Stimulated activated CD4-positive, alpha-beta T cell treated with anti-CD3 and anti-CD28 coated beads, Interleukin-15, amount 100 ng/mL, for 1 hour (primary cell): ENCODE data around the gene ULK2.

Experiments
- DNase-seq, 2 donors: peaks; one replicate each; pipeline ENCODE4 v3.0.0-alpha.2; 2020; ENCODE audit warnings: low read depth in 1 of 2, low spot score in 1 of 2

Gene ULK2

GRCh38 chr17:19747829-19748806 lies 119.6 kb downstream of the ULK2 start, which contains the start of gene ALDH3A1:
Gene ALDH3A1, minus strand, starts transcription at chr17:19748298. Its CDS starts 3,169 bp downstream, at chr17:19745129.
- DNase-seq: no peak

- no peak for DNase-seq
Measured at GRCh38 chr17:19747159-19747719, 120.5 kb downstream of the ULK2 start.

GRCh38 chr17:19746517-19746916 lies 121.2 kb downstream of the ULK2 start:
- DNase-seq: no peak

GRCh38 chr17:19744922-19745757 lies 122.6 kb downstream of the ULK2 start:
- DNase-seq: peak; percentile 68 to 83

DNA sequence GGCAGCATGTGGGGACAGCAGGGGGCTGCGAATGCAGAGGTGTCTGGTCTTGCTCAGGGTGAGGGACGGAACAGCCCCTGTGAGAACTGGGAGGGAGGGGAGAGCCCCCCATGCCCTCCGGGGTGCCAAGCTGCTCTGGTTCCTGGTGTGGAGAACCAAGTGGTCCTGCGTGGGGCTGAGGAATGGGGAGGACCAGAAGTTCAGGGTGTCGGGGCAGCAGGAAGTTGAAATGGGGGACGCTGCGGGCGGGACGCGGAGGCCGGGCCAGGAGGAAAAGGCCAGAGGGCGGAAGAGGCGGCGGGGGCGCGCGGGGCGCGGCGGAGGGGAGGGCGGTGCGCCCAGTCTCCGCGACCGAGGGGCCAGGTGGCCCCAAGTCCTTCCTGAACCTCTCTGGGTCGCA lies 123.2 kb downstream of the ULK2 start:
- no peak for DNase-seq

GRCh38 chr17:19743101-19744100 lies 124.3 kb downstream of the ULK2 start:
- no peak for DNase-seq

DNA sequence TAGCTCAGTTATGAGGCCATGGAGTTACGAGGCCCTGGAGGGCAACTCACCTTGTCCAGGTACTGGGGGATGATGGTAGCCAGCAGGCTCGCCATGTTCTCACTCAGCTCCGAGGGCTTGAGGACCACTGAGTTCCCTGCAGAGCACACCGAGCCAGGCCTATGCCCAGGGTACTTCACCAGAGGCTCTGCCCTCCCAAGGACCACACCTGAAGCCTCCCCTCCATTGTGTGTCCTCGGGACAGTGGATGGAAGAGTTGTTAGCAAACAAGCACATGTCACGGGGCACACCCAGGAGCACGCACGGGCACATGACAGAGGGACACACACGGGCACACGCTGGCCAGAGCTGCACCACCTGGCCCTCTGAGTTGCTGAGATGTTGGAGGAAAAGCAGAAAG lies 125.2 kb downstream of the ULK2 start:
- no peak for DNase-seq

- no peak for DNase-seq
Measured at GRCh38 chr17:19741832-19742457, 125.8 kb downstream of the ULK2 start.

GRCh38 chr17:19740933-19741332 lies 126.8 kb downstream of the ULK2 start:
- DNase-seq: no peak

GRCh38 chr17:19739241-19740201 lies 128.2 kb downstream of the ULK2 start:
- no peak for DNase-seq

DNA sequence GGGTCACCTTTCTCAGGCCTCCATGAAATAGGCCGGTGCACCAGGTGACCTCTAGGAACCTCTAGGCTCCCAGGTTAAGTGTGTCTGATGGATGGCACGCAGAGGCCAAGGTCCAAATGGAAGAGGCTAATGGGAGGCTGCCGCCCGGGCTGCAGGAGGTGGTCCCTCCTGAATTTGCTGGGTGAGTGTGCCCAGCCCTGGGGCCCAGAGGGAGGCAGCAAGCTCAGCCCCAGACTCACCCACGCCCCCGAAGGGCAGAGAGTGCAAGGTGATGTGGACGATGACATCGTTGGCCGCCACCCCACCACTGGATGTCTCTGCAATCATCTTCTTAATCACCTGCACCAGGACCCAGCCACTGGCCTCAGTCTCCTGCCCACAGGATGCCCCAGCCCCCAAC lies 129.0 kb downstream of the ULK2 start:
- no peak for DNase-seq

DNA sequence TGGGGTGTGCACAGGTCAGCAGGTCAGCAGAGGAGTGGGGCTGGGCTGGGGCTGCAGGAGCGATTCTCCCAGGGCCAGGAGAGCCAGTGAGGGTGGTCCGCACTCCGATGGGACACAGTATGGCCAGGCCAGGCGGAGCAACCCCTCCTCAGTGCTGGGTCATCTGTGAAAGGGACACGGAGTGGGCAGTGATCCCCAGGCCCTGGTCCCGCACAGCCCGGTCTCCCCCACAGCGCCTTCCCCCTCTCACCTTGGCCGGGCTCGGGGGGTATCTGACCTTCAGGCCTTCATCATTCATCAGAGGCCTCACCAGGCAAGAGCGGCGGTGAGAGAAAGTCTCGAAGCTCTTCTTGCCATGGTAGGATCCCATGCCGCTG lies 129.7 kb downstream of the ULK2 start:
- DNase-seq: no peak

GRCh38 chr17:19737305-19738072 lies 130.2 kb downstream of the ULK2 start:
- no peak for DNase-seq

DNA sequence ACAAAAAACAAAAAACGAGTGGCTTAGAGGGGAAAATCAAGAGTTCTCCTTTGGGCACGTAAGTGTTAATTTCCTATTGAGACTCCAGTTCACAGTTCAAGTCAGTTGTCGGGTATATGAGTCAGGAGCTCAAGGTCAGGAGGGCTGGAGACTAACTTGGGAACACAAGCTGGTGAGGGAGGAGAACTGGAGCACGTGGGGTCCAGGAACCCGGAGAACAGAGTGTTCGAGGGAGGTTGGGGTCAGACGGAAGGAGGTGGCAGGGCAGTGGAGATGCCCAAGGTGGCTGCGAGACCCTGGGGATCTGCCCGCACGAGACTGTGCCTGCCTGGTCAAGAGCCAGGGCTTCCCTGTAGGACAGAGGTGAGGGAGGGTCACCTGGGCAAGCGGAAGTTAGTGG lies 131.7 kb downstream of the ULK2 start:
- no peak for DNase-seq

DNA sequence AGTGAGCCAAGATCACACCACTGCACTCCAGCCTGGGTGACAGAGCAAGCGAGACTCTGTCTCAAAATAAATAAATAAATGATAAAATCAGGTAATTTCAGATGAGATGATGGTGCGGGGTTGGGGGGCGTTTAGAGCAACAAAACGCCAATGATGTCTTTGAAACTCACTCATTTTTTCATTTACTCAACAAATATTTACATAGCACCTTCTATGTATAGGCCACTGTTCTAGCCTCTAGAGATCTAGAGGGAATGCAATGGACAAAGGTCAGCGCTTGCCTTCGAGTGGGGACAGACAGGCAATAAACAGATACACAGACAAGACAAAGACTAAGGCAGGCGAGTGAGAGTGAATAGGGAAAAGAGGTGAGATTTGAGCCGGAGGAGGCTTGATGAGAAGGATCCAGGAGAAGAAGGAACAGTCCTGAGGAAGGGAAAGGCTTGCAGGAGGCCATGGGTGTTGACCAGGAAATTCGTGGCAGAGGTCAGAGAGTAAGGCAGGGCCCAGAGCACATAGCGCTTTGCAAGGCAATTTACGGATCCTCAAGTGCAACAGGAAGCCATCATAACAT lies 133.7 kb downstream of the ULK2 start:
- DNase-seq: no peak

GRCh38 chr17:19731626-19732025 lies 136.1 kb downstream of the ULK2 start:
- DNase-seq: no peak

DNA sequence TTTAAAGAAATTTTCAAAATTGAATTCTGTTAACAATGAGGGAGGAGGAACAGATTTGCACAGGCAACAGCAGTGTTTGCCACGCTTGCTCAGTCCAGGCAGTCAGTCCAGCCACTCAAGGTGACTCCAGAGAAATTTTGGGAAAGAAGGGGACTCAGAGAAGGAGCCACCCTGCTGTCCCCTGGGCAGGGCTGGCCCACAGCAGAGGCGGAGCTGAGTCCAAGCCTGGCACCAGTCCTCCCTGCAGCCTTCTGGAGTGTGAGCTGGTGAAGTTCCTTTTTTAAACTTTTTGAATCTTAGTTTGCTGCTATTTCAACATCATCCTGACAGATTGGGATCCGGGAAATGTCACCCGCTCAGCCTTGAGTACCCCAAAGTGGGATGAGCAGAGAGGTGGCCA lies 136.9 kb downstream of the ULK2 start:
- no peak for DNase-seq

DNA sequence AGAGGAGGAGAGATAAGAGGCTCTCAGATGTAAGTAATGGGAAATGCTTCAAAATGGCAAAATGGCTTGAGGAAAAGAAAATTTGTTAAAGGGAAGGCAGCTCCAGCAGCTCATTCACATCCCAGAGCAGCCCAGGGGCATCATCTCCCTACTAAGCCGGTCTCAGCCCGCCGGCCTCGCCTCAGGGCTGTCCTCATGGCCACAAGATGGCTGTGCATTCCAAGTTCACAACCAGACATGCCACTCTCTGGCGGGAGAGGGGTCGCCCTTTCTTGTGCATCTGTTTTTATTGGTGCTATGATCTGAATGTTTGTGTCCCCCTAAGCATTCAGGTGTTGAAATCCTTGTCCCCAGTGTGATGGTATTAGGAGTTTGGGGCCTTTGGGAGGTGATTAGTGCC lies 137.8 kb downstream of the ULK2 start:
- no peak for DNase-seq
